Fibroblast of skin of abdomen (primary cell): ENCODE data around the gene PARM1.

Source experiments
- DNase-seq: peaks from one replicate; pipeline ENCODE4 v3.0.0-alpha.2; 2013

The PARM1 gene

GRCh38 chr4:74942918-74943253, 10.0 kb downstream of the PARM1 start:
- DNase-seq, result no peak

- no peak for DNase-seq
These were observed 11.5 kb downstream of the PARM1 start for GRCh38 chr4:74944354-74944793.

DNA sequence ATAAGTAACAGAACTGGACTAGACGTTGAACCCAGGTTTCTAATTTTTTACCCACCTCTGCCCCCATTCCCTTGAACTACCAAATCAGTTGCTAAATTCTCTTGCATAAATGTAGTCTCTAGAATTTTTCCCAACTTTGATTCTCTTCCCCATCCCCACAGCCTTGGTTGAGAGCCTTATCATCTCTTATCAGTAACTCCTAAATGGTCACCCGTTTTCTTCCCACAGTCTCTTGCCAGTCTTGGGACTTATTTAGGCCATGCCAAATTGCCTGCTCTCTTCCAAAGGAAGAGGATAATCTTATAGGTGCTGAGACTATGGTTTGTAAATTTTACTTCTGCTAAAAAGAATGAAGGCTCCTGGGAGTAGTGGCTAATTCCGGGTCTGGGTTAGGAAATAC, 13.3 kb downstream of the PARM1 start:
- no peak for DNase-seq

GRCh38 chr4:74947798-74948197, 14.9 kb downstream of the PARM1 start:
- no peak for DNase-seq

- no peak for DNase-seq
These were observed 15.3 kb downstream of the PARM1 start for GRCh38 chr4:74948236-74948635.

DNA sequence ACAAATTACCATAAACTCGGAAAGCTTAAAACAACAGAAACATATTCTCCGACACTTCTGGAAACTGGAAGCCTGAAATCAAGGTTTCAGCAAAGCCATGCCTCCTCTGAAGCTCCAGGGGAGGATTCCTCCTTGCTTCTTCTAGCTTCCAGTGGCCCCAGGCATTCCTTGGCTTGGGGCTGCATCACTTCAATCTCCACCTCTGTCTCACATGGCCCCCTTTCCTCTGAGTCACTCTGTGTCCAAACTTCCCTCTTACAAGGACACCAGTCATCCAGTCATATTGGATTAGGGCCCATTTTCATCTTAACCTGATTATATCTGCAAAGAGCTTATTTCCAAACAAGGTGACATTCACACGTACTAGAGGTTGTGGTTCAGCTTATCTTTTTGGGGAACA, 17.3 kb downstream of the PARM1 start:
- no peak for DNase-seq

DNA sequence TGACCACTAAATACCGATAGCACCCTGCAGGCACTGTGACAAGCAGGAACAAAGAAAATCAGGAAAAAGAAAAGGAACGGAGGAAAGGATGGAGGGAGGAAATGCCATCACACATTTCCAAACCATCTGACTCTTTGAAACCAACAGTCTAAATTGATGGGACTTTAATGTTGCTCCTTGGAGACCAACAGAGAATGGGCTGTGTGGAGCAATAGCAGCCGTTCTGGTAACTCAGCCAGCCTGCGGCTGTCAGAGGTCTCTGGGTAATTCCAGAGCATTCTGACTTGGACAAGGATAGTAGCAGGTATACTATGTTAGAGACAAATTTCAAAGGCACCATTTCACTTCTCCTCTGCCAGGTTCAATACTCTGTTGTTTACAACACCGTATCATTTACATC, 18.0 kb downstream of the PARM1 start:
- DNase-seq, result no peak

DNA sequence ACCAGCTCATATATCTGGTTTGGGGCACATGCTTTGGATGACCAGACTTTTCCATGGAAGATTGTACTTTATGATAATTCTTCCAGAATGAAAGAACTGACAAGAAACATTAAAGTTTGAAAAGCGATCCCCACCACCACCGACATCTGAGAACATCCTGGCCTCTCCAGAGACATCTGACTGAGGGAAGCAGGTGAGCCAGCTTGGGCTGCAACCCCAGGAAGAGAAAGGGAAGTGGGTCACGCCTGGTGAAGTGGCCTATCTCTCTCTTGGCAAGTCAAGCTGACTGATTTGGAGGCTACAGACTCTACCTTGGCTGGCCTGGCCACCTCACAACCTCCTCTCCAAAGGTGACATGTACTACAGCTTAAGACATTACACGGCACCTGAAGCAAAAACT, 20.7 kb downstream of the PARM1 start:
- DNase-seq, result no peak

DNA sequence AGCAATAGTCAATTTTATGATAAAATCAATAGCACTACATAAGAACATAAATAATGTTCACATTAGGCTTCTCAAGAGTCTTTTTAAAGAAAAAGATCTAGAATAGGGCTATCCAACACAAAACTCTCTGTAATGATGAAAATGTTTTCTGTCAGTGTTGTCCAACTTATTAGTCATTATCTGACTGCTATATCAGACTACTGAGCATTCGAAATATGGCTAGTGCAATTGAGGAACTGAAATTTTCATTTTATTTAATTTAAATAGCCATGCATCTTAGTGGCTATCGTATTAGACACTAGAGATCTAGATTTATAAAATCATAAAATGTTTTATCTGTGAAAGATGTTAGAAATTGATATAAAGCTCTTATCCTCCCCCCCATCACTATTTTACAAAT, 26.0 kb downstream of the PARM1 start:
- no peak for DNase-seq

DNA sequence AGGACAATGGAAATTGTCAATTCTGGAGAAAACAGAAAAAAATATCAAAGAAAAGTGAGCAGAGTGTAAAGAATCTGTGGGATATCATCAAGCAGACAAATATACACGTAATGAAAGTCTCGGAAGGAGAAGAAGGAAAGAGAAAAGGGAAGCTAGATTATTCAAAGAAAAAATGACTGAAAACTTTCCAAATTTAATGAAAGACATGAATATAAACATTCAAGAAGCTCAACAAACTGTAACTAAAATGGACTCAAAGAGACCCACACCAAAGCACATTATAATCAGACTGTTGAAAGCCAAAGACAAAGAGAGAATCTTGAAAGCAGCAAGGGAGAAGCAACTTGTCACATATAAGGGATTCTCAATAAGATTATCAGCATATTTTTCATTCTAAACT, 28.3 kb downstream of the PARM1 start:
- no peak for DNase-seq

DNA sequence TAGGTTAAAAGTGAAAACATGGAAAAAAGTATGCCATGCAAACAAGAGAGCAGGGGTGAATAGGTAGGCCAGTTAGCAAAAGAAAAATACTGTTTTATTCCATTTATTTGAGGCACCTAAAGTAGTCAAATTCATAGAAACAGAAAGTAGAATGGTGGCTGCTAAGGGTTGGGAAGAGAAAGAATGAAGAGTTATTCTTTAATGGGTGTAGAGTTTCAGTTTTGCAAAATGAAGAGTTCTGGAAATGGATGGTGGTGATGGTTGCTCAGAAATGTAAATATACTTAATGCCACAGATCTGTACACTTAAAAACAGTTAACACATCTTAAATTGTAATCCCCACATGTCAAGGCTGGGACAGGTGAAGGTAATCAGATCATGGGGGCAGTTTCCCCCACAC, 29.7 kb downstream of the PARM1 start:
- DNase-seq, result no peak

DNA sequence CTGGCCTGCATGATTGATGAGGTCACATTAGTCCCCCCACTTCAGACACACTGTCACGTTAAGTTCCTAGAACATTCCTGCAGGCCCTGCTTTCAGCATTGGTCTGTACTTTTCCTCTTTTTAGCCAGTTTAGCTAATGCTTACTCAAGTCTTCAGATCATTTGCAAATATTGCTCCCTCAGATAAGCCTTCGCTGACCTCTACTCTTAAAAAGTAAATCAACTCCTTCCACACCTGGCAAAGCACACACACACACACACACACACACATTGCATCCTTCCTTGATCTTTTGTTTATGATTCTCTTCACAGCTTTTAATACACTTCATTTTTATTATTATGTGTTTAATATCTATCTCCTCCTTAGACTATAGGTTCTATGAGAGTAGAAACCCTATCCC, 31.4 kb downstream of the PARM1 start:
- no peak for DNase-seq

GRCh38 chr4:74967324-74967723, 34.4 kb downstream of the PARM1 start:
- DNase-seq, result no peak

DNA sequence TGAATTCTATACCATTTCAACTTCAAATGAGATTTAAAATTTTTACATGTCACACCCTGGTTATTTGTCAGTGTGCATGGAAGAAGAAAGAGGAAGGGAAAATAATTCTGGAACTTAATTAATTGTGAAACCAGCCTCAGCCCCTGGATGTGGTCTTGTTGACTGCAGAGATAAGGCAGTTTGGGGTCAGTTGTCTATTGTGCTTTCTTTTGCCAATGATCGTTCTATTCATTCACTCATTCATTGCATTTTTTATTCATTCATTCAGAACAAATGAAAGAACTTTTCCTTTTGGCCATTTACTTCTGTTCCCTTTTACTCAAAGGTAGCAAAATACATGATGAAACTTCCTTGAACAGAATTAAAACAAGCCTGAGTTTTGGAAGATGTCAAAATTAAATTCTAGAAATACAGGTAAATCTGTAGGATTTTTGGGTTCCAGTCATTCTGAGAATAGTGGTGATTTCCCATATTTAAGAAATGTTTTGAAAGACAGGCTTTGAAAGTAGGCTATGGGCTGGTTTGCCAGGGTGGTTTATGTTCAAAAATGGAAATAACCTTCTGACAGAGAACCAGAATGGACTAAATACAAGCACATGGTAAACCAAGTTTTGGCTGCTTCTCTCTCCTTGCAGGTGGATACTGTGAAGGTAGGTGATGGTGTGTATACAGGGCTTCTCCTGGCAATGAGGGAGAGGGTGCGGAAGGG, 35.7 kb downstream of the PARM1 start:
- DNase-seq, result no peak

DNA sequence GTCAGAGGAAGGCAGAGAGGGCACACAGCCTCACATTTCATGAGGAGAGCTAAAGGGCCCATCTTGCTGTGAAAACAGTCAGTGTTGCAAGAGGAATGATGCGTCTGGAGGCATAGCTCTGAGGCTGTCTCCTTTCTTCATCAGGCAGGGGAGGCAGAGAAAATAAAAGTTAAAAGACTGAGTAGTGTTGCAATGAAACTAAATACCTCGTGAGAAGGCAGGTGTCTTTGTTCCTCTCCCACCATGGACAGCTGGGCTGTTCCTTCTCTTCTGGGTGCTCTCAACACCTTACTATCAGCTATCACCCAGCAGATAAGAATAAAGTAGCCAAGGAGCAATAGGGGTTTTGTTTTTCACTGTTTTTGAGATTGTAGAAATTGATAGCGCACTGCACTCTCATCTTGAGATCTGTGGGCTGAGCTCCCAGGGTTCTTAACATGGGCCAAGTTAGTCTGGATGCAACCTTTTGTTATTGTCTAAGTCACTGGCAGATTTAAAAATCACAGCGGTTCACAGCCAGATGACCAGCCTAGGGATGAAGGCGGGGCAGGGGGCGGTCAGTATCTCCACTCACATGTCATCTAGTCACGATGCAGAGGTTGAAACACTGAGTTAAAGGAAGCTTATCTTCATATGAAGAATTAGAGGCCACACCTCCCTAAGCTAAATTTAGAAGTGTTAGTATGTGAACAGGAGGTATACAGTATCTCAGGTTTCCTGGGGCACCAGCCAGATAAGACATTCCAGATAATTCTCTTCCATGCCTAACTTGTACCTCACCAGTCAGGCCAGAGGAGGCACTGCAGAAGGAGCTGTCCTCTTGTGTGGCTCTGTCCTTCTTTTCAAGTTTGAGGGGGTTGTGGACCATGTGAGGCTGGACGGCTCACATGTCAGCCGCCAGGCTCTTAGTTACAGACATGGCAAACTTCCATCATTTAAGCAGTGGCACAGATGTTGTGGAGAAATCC, 36.9 kb downstream of the PARM1 start:
- DNase-seq, result no peak

DNA sequence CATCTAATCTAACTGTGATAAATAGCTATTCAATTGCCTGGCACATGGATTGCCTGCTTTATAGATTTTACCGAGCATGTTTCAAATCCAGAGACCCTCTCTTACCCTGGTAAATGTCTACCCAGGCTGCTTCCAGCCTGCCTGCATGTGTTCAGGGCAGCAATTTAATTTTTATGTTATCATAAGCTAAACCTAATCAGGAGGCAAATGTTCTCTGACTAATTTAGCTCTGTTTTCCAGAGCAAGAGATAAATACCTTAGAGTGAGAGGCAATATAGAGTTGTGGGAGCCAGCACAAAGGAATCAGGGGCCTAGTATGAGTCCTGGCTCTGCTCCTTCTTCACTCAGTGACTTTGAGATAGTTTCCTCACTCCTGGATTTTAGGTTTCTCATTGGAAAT, 37.7 kb downstream of the PARM1 start:
- DNase-seq, result no peak

GRCh38 chr4:74971862-74972261, 38.9 kb downstream of the PARM1 start:
- no peak for DNase-seq

- DNase-seq, result no peak
These were observed 42.2 kb downstream of the PARM1 start for GRCh38 chr4:74975082-74975481.

GRCh38 chr4:74975848-74976824, 43.2 kb downstream of the PARM1 start:
- DNase-seq, result no peak

DNA sequence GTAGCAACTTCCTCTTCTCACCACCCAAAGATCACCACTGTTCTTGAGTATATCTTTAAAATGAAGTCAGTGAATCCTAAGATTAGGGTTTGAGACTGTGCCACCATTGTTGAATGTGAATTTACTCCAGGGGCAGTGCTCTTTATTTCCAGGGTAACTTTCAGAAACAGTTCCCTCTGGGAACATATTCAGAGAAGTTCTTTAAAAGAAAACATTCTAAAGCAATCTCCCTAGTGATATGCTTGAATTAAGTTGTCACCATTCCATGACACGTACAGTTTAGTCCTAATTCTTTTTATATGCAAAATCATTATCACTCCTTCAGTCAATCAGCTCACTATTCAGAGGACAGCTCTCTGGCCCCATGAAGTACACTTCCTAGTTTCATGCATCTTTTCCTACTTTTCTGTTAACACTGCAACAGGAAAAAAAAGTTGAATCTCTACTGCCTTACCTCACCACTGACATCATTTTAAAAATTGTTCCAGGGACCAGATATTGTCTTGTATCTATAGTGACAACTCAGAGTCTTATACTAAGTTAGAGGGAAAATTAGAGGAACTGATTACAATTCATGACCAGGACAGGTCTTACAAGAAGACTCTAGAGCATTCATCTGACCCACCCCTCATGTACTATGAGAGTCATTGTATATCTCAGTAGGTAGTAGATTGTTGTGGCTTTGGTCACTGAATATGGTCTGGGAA, 49.8 kb downstream of the PARM1 start:
- DNase-seq, result no peak

GRCh38 chr4:74983253-74983635, 50.3 kb downstream of the PARM1 start:
- DNase-seq, result no peak

- DNase-seq, result no peak
These were observed 57.5 kb downstream of the PARM1 start for GRCh38 chr4:74990276-74990875.
